Osteoblast (primary cell): ENCODE data around the gene PHYHIPL. TPM values are rescaled to one million over a fixed set of nuclear protein-coding genes. Genes with fewer than 3 reads are reported as not detected.

ENCODE experiments used
- DNase-seq: peaks from one replicate; pipeline ENCODE4 v3.0.0; 2011; ENCODE audit warnings: low spot score, mixed read lengths; ENCODE audit not compliant: insufficient read length; ENCODE audit errors: missing footprints
- H2AFZ ChIP-seq: 2 replicates; pipeline ENCODE4 v1.6.0; 2011; ENCODE audit warnings: mild to moderate bottlenecking, low read length
- H3K27ac ChIP-seq: 2 replicates; pipeline ENCODE4 v1.5.1; 2011; ENCODE audit warnings: mild to moderate bottlenecking, low read depth, low read length, moderate library complexity
- H3K27me3 ChIP-seq: 2 replicates; pipeline ENCODE4 v1.6.0; 2012; ENCODE audit warnings: mild to moderate bottlenecking, control low read depth, inconsistent platforms, low read length, moderate library complexity; ENCODE audit not compliant: insufficient read depth
- H3K36me3 ChIP-seq: 2 replicates; pipeline ENCODE4 v1.5.1; 2011; ENCODE audit warnings: mild to moderate bottlenecking, low read length, control low read depth, moderate library complexity; ENCODE audit not compliant: insufficient read depth
- H3K4me1 ChIP-seq: 2 replicates; pipeline ENCODE4 v1.5.1; 2011; ENCODE audit warnings: mild to moderate bottlenecking, low read length, control low read depth, moderate library complexity; ENCODE audit not compliant: insufficient read depth
- H3K4me2 ChIP-seq: 2 replicates; pipeline ENCODE4 v1.6.0; 2011; ENCODE audit warnings: mild to moderate bottlenecking, low read length; ENCODE audit not compliant: insufficient read depth
- H3K4me3 ChIP-seq: fragments of 200-600 bp; sonication (generic); 3 replicates; pipeline ENCODE4 v1.5.1; 2012; ENCODE audit warnings: mild to moderate bottlenecking, low read length, inconsistent platforms; ENCODE audit not compliant: insufficient read depth
- H3K79me2 ChIP-seq: 2 replicates; pipeline ENCODE4 v1.6.0; 2012; ENCODE audit warnings: mild to moderate bottlenecking, low read length, control low read depth, inconsistent platforms; ENCODE audit not compliant: insufficient read depth
- H3K9me3 ChIP-seq: 2 replicates; pipeline ENCODE4 v1.5.1; 2011; ENCODE audit warnings: low read depth, low read length, control low read depth
- H4K20me1 ChIP-seq: 2 replicates; pipeline ENCODE4 v1.6.0; 2012; ENCODE audit warnings: mild to moderate bottlenecking, low read length, control low read depth; ENCODE audit not compliant: insufficient read depth
- total RNA-seq: library from RNA; depleted of rRNA; stranded (reverse); fragments of >200 nt; gene quantifications from 2 replicates; pipeline ENCODE4 v1.2.3, GENCODE V29; 2012
- TF ChIP-seq, protein P1 (sequence below): IDR thresholded peaks from 2 replicates; pipeline ENCODE4 v1.5.1; 2011; ENCODE audit warnings: mild to moderate bottlenecking, low read depth, low read length, moderate library complexity; ENCODE audit errors: extremely low read depth

The PHYHIPL gene
- total RNA-seq, 1 donor, result not detected

DNA sequence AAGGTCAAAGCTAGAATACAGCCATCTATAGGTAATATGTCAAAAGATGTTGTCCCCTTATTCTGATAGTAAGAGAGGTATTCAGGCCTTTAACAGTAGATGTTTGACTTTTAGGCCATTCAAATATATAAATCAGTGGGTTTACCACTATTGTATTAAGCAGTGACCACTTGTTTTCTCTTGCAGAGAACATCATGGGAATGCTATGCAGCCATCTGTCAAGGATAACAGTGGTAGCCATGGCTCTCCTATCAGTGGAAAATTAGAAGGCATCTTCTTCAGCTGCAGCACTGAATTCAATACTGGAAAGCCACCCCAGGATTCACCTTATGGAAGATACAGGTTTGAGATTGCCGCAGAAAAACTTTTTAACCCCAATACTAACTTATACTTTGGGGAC lies 68.4 kb downstream of the PHYHIPL start:
- H3K79me2 ChIP-seq, result no peaks in the 10 kb centered on the region
- no peak overlapping the region for H3K4me3 ChIP-seq
- no peak overlapping the region for H3K27ac ChIP-seq
- no peaks in the 10 kb centered on the region for H4K20me1 ChIP-seq
- H3K36me3 ChIP-seq, result no peaks in the 10 kb centered on the region
- H3K4me2 ChIP-seq, result no peak overlapping the region
- H2AFZ ChIP-seq, result no peak overlapping the region
- no peaks in the 10 kb centered on the region for H3K9me3 ChIP-seq
- no peaks in the 10 kb centered on the region for H3K27me3 ChIP-seq
- no peak for DNase-seq
- TF ChIP-seq, protein P1, sequence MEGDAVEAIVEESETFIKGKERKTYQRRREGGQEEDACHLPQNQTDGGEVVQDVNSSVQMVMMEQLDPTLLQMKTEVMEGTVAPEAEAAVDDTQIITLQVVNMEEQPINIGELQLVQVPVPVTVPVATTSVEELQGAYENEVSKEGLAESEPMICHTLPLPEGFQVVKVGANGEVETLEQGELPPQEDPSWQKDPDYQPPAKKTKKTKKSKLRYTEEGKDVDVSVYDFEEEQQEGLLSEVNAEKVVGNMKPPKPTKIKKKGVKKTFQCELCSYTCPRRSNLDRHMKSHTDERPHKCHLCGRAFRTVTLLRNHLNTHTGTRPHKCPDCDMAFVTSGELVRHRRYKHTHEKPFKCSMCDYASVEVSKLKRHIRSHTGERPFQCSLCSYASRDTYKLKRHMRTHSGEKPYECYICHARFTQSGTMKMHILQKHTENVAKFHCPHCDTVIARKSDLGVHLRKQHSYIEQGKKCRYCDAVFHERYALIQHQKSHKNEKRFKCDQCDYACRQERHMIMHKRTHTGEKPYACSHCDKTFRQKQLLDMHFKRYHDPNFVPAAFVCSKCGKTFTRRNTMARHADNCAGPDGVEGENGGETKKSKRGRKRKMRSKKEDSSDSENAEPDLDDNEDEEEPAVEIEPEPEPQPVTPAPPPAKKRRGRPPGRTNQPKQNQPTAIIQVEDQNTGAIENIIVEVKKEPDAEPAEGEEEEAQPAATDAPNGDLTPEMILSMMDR, result no peak
- H3K4me1 ChIP-seq, result no peaks in the 10 kb centered on the region

- H3K27me3 ChIP-seq, result no peaks in the 10 kb centered on the region
- H2AFZ ChIP-seq, result no peak overlapping the region
- no peaks in the 10 kb centered on the region for H3K4me1 ChIP-seq
- DNase-seq, result no peak
- no peaks in the 10 kb centered on the region for H4K20me1 ChIP-seq
- TF ChIP-seq, protein P1, result no peak
- no peak overlapping the region for H3K27ac ChIP-seq
- H3K4me2 ChIP-seq, result no peak overlapping the region
- H3K79me2 ChIP-seq, result no peaks in the 10 kb centered on the region
- H3K36me3 ChIP-seq, result no peaks in the 10 kb centered on the region
- H3K9me3 ChIP-seq, result no peaks in the 10 kb centered on the region
- no peak overlapping the region for H3K4me3 ChIP-seq
These were observed 69.2 kb downstream of the PHYHIPL start for GRCh38 chr10:59245686-59246085.

DNA sequence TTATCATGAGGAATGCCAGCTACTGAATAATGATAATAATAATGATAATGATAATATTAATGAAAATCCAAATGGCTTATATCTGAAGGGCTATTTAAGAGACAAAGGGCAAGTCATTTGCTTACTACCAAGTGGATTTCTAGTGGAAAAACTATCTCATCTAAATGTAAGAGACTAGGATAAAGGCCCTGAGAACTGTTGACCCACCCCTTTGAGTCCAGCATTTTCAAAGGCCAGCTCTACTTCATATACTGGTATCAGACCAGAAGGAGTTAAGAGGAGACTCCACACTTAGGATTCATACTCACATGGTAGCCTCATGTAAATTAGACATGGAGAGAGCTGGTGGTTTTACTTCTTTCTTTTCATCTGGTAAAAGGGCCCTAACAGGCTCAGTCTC lies 76.0 kb downstream of the PHYHIPL start:
- no peaks in the 10 kb centered on the region for H3K79me2 ChIP-seq
- TF ChIP-seq, protein P1, result no peak
- H3K27me3 ChIP-seq, result no peaks in the 10 kb centered on the region
- no peaks in the 10 kb centered on the region for H3K9me3 ChIP-seq
- no peak overlapping the region for H2AFZ ChIP-seq
- no peak overlapping the region for H3K4me3 ChIP-seq
- no peak overlapping the region for H3K27ac ChIP-seq
- H3K36me3 ChIP-seq, result no peaks in the 10 kb centered on the region
- no peak for DNase-seq
- no peak overlapping the region for H3K4me2 ChIP-seq
- no peaks in the 10 kb centered on the region for H3K4me1 ChIP-seq
- H4K20me1 ChIP-seq, result no peaks in the 10 kb centered on the region

GRCh38 chr10:59255463-59255862 lies 79.0 kb downstream of the PHYHIPL start:
- Histone ChIP-seq H3K27ac (no peak overlapping the region), H3K79me2 (no peaks in the 10 kb centered on the region), H3K4me1 (no peaks in the 10 kb centered on the region), H3K4me3 (no peak overlapping the region), H3K36me3 (no peaks in the 10 kb centered on the region), H4K20me1 (no peaks in the 10 kb centered on the region), H3K27me3 (no peaks in the 10 kb centered on the region), H2AFZ (no peak overlapping the region), H3K4me2 (no peak overlapping the region), H3K9me3 (no peaks in the 10 kb centered on the region)
- DNase-seq, result no peak
- TF ChIP-seq, protein P1, result no peak
